Stimulated activated CD8-positive, alpha-beta memory T cell treated with anti-CD3 and anti-CD28 coated beads, Interleukin-15, amount 100 ng/mL, for 48 hours (primary cell): ENCODE results near the gene SPATA17.
A peak's percentile ranks its signal among the peaks of the same experiment; 100 is the strongest.
"Not testable (repeated sequence)": the region's sequence is repeated elsewhere in the genome, so short reads cannot be mapped to it uniquely, and the experiment has no call there.

Experiments used
- DNase-seq, 2 donors: peaks; one replicate each; pipeline ENCODE4 v3.0.0-alpha.2; 2020; ENCODE audit warnings: low read depth in 2 of 2

SPATA17 gene

GRCh38 chr1:217630711-217631591, at the start of gene SPATA17, which contains the start of gene GPATCH2:
SPATA17 (plus strand) TSS chr1:217631344; CDS start chr1:217631379, 35 bp downstream.
GPATCH2 (minus strand) TSS chr1:217631090; CDS start chr1:217630971, 119 bp downstream.
- DNase-seq: peak; percentile 52 to 59

- DNase-seq: not testable (repeated sequence)
Measured at GRCh38 chr1:217584286-217584811, 46.8 kb upstream of the SPATA17 start.

GRCh38 chr1:217585577-217585976, 45.6 kb upstream of the SPATA17 start:
- DNase-seq: no peak

- no peak for DNase-seq
Measured at GRCh38 chr1:217586586-217586985, 44.6 kb upstream of the SPATA17 start.

GRCh38 chr1:217590598-217590997, 40.5 kb upstream of the SPATA17 start:
- DNase-seq: no peak

GRCh38 chr1:217599154-217599553, 32.0 kb upstream of the SPATA17 start:
- no peak for DNase-seq

GRCh38 chr1:217602380-217602779, 28.8 kb upstream of the SPATA17 start:
- DNase-seq: no peak

- no peak for DNase-seq
Measured at GRCh38 chr1:217605390-217605789, 25.8 kb upstream of the SPATA17 start.

GRCh38 chr1:217614200-217614712, 16.9 kb upstream of the SPATA17 start:
- DNase-seq: no peak

- DNase-seq: no peak
Measured at GRCh38 chr1:217617126-217617525, 14.0 kb upstream of the SPATA17 start.

GRCh38 chr1:217620814-217621213, 10.3 kb upstream of the SPATA17 start:
- no peak for DNase-seq

- DNase-seq: no peak
Measured at GRCh38 chr1:217622042-217622441, 9.1 kb upstream of the SPATA17 start.

GRCh38 chr1:217626321-217626720, 4.8 kb upstream of the SPATA17 start:
- no peak for DNase-seq

- DNase-seq: no peak
Measured at GRCh38 chr1:217627431-217627830, 3.7 kb upstream of the SPATA17 start.

GRCh38 chr1:217642455-217642854, 11.3 kb downstream of the SPATA17 start:
- DNase-seq: no peak

- DNase-seq: no peak
Measured at GRCh38 chr1:217647791-217648190, 16.6 kb downstream of the SPATA17 start.

GRCh38 chr1:217650674-217651073, 19.5 kb downstream of the SPATA17 start:
- DNase-seq: no peak

- DNase-seq: no peak
Measured at GRCh38 chr1:217660353-217661062, 29.4 kb downstream of the SPATA17 start.

- no peak for DNase-seq
Measured at GRCh38 chr1:217661407-217661806, 30.3 kb downstream of the SPATA17 start.

GRCh38 chr1:217668351-217668940, 37.3 kb downstream of the SPATA17 start:
- DNase-seq: no peak

- DNase-seq: no peak
Measured at GRCh38 chr1:217673387-217673786, 42.2 kb downstream of the SPATA17 start.
